Measurements from ENCODE around the gene PIK3CB. TPM values are rescaled to one million over a fixed set of nuclear protein-coding genes. Genes with fewer than 3 reads are reported as not detected.

The PIK3CB gene
- total and polyA plus RNA-seq, 4 donors = 4.7 to 15.9 (median 11.1) TPM

DNA sequence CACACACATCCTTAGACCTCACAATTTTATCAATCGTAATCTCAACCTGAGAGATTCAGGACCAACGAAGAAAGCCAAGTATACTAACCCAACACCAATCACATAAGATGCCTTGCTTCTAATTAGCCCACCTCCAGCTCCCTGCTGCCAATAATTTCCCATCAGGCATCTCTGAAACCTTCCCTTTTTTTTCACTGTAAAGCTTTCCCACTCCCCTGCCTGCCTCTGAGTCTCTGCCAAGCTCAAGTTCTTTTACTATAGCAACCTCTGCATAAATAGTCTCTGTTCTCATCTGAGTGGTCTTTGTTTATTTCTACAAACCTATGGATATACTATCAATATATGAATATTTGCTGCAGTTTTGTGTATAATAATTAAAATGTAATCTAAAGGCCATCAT is 86.5 kb downstream of the PIK3CB start:
- 95% methylated on average over 2 of the region's 2 CpGs for WGBS
- no peak for DNase-seq (ENCODE audit: low spot score)
- peaks cover 0 to 3% (median 0%) of the 10 kb centered on the region in 4 donors for H3K36me3 ChIP-seq (ENCODE audit: control insufficient read depth in 4 of 4, insufficient read depth in 3 of 4, low read depth in 1 of 4, low read length in 3 of 4)
- TF ChIP-seq HNF4A (conservative IDR thresholded peaks at IDR 0.05) = no peak
- no peak for TF ChIP-seq GABPA (IDR thresholded peaks at IDR 0.05 in 1 of 2, conservative IDR thresholded peaks at IDR 0.05 in 1 of 2)
- no peak for TF ChIP-seq JUND (IDR thresholded peaks at IDR 0.05)
- no peak for TF ChIP-seq NR2F2 (IDR thresholded peaks at IDR 0.05)
- H3K4me1 ChIP-seq (ENCODE audit: control insufficient read depth in 4 of 4, insufficient read depth in 4 of 4, low read length in 3 of 4) = no peaks in the 10 kb centered on the region
- H3K4me3 ChIP-seq (ENCODE audit: low read depth in 1 of 3, low read length in 3 of 3) = no peak overlapping the region
- H3K27ac ChIP-seq (ENCODE audit: low read depth in 1 of 2, low read length in 2 of 2) = no peak overlapping the region
- H3K9me3 ChIP-seq (ENCODE audit: control insufficient read depth in 4 of 4, low read length in 3 of 4) = no peaks in the 10 kb centered on the region
- no peaks in the 10 kb centered on the region for H3K27me3 ChIP-seq (ENCODE audit: control insufficient read depth in 4 of 4, insufficient read depth in 4 of 4, low read length in 3 of 4)
- H3K9ac ChIP-seq (ENCODE audit: low read depth in 1 of 2, low read length in 2 of 2) = no peak overlapping the region

- WGBS = 92% methylated on average over 1 of the region's 1 CpG
- no peak for DNase-seq (ENCODE audit: low spot score)
- Histone ChIP-seq H3K36me3 (ENCODE audit: control insufficient read depth in 4 of 4, insufficient read depth in 3 of 4, low read depth in 1 of 4, low read length in 3 of 4) (peaks cover 0 to 4% (median 1%) of the 10 kb centered on the region in 4 donors), H3K27ac (ENCODE audit: low read depth in 1 of 2, low read length in 2 of 2) (no peak overlapping the region), H3K4me3 (ENCODE audit: low read depth in 1 of 3, low read length in 3 of 3) (no peak overlapping the region), H3K9ac (ENCODE audit: low read depth in 1 of 2, low read length in 2 of 2) (no peak overlapping the region), H3K27me3 (ENCODE audit: control insufficient read depth in 4 of 4, insufficient read depth in 4 of 4, low read length in 3 of 4) (no peaks in the 10 kb centered on the region), H3K9me3 (ENCODE audit: control insufficient read depth in 4 of 4, low read length in 3 of 4) (no peaks in the 10 kb centered on the region), H3K4me1 (ENCODE audit: control insufficient read depth in 4 of 4, insufficient read depth in 4 of 4, low read length in 3 of 4) (no peaks in the 10 kb centered on the region)
- no peak for TF ChIP-seq CTCF (IDR thresholded peaks at IDR 0.05; ENCODE audit: low read depth, low read length, missing input control)
- no peak for TF ChIP-seq REST (IDR thresholded peaks at IDR 0.05)
- no peak for TF ChIP-seq YY1 (IDR thresholded peaks at IDR 0.05)
- no peak for TF ChIP-seq TAF1 (conservative IDR thresholded peaks at IDR 0.05)
- no peak for TF ChIP-seq HNF4G (IDR thresholded peaks at IDR 0.05)
- no peak for TF ChIP-seq RAD21 (IDR thresholded peaks at IDR 0.05)
- no peak for TF ChIP-seq FOXA1 (IDR thresholded peaks at IDR 0.05)
- TF ChIP-seq MAX (IDR thresholded peaks at IDR 0.05) = no peak
- TF ChIP-seq EGR1 (IDR thresholded peaks at IDR 0.05; ENCODE audit: low read depth in 2 of 2) = no peak
- TF ChIP-seq, protein P1, sequence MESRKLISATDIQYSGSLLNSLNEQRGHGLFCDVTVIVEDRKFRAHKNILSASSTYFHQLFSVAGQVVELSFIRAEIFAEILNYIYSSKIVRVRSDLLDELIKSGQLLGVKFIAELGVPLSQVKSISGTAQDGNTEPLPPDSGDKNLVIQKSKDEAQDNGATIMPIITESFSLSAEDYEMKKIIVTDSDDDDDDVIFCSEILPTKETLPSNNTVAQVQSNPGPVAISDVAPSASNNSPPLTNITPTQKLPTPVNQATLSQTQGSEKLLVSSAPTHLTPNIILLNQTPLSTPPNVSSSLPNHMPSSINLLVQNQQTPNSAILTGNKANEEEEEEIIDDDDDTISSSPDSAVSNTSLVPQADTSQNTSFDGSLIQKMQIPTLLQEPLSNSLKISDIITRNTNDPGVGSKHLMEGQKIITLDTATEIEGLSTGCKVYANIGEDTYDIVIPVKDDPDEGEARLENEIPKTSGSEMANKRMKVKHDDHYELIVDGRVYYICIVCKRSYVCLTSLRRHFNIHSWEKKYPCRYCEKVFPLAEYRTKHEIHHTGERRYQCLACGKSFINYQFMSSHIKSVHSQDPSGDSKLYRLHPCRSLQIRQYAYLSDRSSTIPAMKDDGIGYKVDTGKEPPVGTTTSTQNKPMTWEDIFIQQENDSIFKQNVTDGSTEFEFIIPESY (IDR thresholded peaks at IDR 0.05) = no peak
- no peak for TF ChIP-seq RXRA (IDR thresholded peaks at IDR 0.05)
- no peak for TF ChIP-seq HNF4A (conservative IDR thresholded peaks at IDR 0.05)
- no peak for TF ChIP-seq SP1 (IDR thresholded peaks at IDR 0.05)
- TF ChIP-seq FOXA2 (IDR thresholded peaks at IDR 0.05) = no peak
- TF ChIP-seq, protein P2, sequence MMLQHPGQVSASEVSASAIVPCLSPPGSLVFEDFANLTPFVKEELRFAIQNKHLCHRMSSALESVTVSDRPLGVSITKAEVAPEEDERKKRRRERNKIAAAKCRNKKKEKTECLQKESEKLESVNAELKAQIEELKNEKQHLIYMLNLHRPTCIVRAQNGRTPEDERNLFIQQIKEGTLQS (IDR thresholded peaks at IDR 0.05) = no peak
- no peak for TF ChIP-seq GABPA (IDR thresholded peaks at IDR 0.05 in 1 of 2, conservative IDR thresholded peaks at IDR 0.05 in 1 of 2)
- TF ChIP-seq JUND (IDR thresholded peaks at IDR 0.05) = no peak
- no peak for TF ChIP-seq NR2F2 (IDR thresholded peaks at IDR 0.05)
These were observed 87.5 kb downstream of the PIK3CB start for GRCh38 chr3:138747225-138747624.

All from liver (tissue), 9 donors.